Muscle layer of duodenum (tissue), 2 donors: ENCODE results near the gene PRSS50.

Source experiments
- H3K27ac ChIP-seq: one replicate; pipeline ENCODE4 v1.7.0; 2013; ENCODE audit warnings: mild to moderate bottlenecking, low read length
- H3K27me3 ChIP-seq: one replicate; pipeline ENCODE4 v1.7.0; 2013; ENCODE audit warnings: low read depth, mild to moderate bottlenecking, control low read depth, low read length
- H3K36me3 ChIP-seq, 2 donors: one replicate each; pipeline ENCODE4 v1.7.0; 2013; ENCODE audit warnings: low read length in 2 of 2, control low read depth in 1 of 2, mild to moderate bottlenecking in 1 of 2; ENCODE audit not compliant: insufficient read depth in 2 of 2, control insufficient read depth in 1 of 2
- H3K4me1 ChIP-seq, 2 donors: one replicate each; pipeline ENCODE4 v1.7.0; 2013; ENCODE audit warnings: low read length in 2 of 2, mild to moderate bottlenecking in 2 of 2, control low read depth in 1 of 2, moderate library complexity in 1 of 2; ENCODE audit not compliant: insufficient read depth in 2 of 2, control insufficient read depth in 1 of 2
- H3K4me3 ChIP-seq, 2 donors: one replicate each; pipeline ENCODE4 v1.7.0; 2013; ENCODE audit warnings: low read length in 2 of 2, low read depth in 1 of 2, mild to moderate bottlenecking in 1 of 2
- H3K9me3 ChIP-seq, 2 donors: one replicate each; pipeline ENCODE4 v1.7.0; 2013; ENCODE audit warnings: low read length in 2 of 2, control low read depth in 1 of 2, mild to moderate bottlenecking in 1 of 2; ENCODE audit not compliant: control insufficient read depth in 1 of 2
- donor health status: healthy.

The PRSS50 gene

DNA sequence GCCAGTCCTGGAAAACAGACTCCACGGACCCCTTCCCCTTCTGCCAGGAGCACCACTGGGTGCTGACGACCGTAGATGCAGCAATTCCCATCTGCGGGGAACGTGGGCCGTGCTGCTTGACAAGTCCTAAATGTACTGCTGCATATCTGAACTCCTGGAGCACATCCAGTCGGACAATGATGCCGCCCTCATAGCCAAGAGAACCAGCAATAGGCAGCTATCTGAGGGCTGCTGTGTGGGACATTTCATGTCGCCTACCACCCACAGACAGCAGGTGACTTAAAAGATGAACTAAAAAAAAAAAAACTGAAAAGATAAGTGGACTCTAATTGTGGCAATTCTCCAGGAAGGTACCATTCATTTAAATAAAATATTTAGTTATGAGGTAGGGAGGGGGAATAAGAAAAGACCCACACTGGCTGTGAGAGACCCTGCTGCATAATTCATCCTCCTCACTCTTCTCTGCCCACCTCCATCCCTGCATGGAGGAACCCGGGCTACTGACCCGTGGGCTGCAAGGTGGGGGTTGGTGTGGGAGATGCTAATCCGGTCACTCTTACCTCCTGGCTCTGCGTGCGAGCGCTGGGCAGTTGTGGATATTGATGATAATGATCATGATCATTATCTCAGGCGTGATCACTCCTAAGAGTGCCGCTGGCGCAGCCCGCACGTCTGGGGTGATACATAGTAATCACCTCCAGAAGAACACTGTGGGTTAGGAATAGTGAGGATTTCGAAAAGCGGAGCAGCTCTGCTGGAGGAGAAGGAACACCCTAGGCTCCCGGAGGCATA, 52.5 kb downstream of the PRSS50 start:
- Histone ChIP-seq H3K4me1 (peaks cover 0 to 16% of the 10 kb centered on the region in 2 donors), H3K27ac (no peak overlapping the region), H3K36me3 (no peaks in the 10 kb centered on the region), H3K4me3 (no peak overlapping the region), H3K27me3 (no peaks in the 10 kb centered on the region), H3K9me3 (no peaks in the 10 kb centered on the region)

DNA sequence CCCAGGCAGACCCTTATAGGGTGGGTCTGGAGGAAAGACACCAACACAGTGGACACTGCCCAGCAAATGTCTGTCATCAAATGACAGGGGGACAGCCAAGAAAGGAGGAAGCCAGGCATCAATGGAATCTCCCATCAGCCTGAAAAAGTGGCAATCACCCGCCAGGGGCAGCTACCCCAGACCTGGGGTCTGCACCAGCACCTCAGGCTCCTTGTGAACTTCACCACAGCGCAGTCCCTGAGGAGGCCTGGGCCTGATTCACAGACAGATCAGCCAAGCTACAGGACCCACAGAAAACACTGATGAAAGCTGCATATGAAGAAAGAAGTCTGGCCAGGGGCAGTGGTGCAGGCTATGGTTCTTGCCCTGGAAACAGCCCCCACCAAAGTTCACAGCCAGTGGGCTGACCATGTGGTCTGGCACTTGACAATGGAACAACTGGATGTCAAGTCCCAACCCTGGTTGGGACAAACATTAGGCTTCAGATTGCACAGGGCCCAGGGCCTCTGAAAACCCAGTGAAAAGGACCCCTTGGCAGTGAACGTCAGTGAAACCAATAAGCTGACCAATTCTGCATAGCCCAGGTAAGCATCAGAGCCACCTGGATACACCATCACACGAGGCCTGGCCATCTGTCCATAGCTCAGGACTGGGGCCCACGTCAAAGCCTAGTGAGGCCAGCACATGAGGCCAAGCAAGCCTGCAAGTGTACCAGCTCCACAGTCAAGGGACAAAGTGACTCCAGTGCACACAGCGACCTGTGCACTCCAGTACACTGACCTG, 53.3 kb downstream of the PRSS50 start:
- Histone ChIP-seq H3K4me3 (no peak overlapping the region), H3K36me3 (no peaks in the 10 kb centered on the region), H3K27ac (no peak overlapping the region), H3K4me1 (peaks cover 0 to 16% of the 10 kb centered on the region in 2 donors), H3K9me3 (no peaks in the 10 kb centered on the region), H3K27me3 (no peaks in the 10 kb centered on the region)

DNA sequence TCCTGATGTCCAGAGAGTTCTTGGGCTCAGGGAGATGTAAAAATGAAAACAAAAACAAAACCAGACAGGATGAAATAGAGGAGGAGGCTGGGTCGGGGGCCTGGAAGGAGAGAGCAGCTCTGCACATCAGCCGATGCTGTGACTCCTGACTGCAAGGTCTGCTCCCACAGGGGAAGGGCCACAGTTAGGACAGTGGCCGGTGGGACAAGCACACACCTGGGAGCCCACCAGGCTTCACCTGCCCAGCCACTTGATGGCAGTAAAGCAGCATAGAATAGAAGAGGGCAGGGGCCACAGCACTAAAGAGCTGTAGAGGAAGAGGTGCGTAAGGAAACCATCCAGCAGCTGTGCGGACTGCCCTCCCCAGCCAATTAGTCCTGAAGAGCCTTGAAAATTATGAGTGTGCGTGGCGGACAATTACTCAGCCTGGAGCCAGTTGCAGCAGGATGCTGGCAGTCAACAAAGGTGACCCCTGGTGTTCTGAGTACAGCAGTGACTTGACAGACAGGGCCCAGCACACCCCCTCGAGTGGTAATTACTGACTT, 54.0 kb downstream of the PRSS50 start:
- no peak overlapping the region for H3K27ac ChIP-seq
- peaks cover 0 to 16% of the 10 kb centered on the region in 2 donors for H3K4me1 ChIP-seq
- no peaks in the 10 kb centered on the region for H3K27me3 ChIP-seq

DNA sequence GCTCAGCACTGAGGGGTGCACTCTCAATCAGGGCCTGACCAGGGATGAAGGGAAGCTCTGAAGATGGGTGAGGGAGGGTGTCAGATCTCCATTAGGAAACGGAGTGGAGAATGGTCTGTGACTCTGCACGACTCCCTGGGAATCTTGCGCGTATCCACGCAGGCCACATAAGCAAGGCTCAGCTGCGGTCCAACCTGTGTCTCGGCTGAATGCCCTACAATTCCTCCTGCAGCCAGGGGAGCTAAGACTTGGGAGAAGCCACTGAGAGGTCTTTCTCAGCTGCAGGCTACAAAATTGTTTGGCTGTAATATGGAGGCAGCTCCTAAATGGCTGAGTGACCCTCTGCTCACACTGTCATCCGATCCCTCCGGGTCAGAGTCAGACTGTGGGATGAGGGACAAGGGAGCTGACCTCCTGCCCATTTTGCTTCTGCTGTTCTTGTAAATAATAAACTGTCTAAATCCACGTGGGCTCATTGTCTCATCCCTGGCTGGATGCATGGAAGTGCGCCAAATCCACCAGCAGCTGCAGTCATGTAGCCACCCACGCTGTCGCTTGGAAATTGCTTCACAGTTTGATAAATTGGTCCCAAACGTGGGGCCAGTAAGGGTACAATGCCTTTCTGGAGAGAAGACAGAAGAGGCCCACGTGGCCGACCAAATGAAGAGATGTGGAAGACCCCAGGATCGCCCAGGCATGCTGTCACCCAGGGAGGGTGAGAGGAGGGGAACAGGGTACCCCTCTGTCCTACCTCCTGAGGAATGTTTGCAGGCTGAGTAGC, 54.7 kb downstream of the PRSS50 start:
- Histone ChIP-seq H3K27ac (no peak overlapping the region), H3K4me3 (no peak overlapping the region), H3K4me1 (peaks cover 0 to 16% of the 10 kb centered on the region in 2 donors)

More for the DNA sequence above, 54.0 kb downstream of the PRSS50 start:
- H3K36me3 ChIP-seq: no peaks in the 10 kb centered on the region
- no peaks in the 10 kb centered on the region for H3K9me3 ChIP-seq
- H3K4me3 ChIP-seq: no peak overlapping the region

More for the DNA sequence above, 54.7 kb downstream of the PRSS50 start:
- Histone ChIP-seq H3K36me3 (no peaks in the 10 kb centered on the region), H3K9me3 (no peaks in the 10 kb centered on the region), H3K27me3 (no peaks in the 10 kb centered on the region)
